GM21367 (cell line): ENCODE data around the gene ADAMTSL2.

Experiments
- ATAC-seq: cut with Tn5 transposase; IDR thresholded peaks from one replicate; pipeline ENCODE4 v1.9.1; 2021; ENCODE audit not compliant: unreplicated experiment

The ADAMTSL2 gene

GRCh38 chr9:133532937-133533668, 1.4 kb upstream of the ADAMTSL2 start:
- no peak for ATAC-seq

- no peak for ATAC-seq
Observed at GRCh38 chr9:133533857-133534256, 647 bp upstream of the ADAMTSL2 start.

GRCh38 chr9:133535306-133535877, 888 bp downstream of the ADAMTSL2 start:
- no peak for ATAC-seq

GRCh38 chr9:133536080-133536479, 1.6 kb downstream of the ADAMTSL2 start:
- no peak for ATAC-seq

DNA sequence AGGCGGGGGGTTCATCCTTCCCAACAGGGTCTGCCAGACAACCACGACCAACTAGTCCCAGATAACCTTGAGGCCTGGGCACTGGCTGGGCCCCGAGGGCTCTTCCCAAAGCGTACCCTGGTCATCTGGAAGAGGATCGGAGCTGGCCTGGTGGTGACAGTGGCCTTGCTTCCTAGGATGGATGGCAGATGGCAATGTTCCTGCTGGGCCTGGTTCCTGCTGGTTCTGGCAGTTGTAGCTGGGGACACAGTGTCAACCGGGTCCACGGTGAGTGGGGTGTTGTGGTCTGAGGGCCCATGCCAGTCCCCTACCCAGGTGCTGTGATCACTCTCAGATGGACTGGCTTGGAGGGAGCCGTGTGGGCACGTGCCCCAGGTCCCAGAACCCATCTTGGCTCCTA, 2.0 kb downstream of the ADAMTSL2 start:
- no peak for ATAC-seq

DNA sequence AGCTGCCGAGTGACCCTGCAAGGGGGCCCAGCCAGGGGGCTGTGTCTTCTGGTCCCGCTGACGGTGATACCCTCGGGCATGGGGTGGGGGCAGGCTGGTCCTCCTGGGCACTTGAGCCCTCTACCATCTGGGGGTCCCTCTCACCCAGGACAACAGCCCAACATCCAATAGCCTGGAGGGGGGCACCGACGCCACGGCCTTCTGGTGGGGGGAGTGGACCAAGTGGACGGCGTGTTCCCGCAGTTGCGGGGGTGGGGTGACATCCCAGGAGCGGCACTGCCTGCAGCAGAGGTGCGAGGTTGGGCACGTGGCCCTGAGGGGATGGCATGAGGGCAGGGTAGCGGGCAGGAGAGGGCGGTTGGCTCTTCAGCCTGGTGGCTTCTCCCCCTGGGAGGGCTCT, 2.8 kb downstream of the ADAMTSL2 start:
- no peak for ATAC-seq

DNA sequence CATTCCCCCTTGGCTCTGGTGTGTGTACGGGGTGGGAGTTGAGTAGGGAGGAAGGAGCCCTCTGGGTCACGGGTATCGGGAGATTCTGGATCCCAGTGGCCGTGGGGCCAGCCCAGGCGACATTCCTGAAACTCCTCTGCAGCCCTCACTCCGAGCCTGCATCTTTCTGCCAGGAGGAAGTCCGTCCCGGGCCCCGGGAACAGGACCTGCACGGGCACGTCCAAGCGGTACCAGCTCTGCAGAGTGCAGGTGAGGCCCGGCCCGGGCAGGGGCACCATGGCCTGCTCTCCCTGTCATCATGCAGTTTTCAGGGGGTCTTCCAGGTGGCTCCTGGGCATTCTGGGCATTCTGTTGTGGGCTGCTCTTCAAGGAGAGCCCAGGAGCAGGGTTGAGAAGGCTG, 3.7 kb downstream of the ADAMTSL2 start:
- ATAC-seq, result no peak

DNA sequence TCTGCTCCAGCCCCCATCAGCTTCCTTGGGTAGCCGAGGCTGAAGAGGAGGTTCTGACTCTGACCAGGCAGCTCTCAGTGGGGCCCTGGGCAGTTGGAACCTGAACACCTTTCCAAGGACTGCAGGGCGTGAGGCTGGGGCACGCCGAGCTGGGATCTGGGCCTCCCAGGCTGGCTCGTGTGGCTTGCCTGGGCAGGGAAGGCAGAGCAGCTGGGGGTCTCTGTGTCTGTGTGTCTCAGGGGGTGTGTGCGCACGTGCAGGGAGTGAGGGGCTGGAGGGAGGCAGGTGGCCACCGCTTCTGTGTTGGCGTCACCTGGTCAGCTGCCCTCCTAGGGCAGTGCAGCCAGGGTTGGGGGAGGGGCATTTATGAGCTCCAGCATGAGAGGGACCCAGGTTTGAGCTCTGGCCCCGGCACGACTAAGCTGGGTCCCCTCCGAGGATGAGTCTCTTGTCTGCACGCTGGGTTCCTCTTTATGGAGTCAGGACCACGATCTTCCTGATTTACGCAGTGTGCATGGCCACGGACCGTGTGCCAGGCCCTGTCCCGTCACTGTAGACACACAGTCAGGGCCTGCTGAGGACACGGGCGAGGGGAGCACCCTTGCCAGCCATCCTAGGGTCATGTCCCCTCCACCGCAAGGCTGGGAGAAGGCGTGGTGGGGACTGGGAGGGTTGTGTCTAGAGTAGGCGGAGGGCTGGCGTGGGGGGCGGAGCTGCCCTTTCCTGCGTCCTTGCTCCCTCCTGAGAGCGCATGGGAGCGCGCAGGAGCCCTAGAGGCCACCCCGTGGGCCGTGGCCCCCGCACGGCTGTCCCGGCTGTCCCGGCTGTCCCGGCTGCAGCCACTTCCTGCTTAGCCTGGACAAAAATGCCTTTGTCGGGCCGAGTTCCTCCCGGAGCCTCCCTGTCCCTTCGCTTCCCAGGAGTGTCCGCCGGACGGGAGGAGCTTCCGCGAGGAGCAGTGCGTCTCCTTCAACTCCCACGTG, 4.6 kb downstream of the ADAMTSL2 start:
- ATAC-seq, result no peak

DNA sequence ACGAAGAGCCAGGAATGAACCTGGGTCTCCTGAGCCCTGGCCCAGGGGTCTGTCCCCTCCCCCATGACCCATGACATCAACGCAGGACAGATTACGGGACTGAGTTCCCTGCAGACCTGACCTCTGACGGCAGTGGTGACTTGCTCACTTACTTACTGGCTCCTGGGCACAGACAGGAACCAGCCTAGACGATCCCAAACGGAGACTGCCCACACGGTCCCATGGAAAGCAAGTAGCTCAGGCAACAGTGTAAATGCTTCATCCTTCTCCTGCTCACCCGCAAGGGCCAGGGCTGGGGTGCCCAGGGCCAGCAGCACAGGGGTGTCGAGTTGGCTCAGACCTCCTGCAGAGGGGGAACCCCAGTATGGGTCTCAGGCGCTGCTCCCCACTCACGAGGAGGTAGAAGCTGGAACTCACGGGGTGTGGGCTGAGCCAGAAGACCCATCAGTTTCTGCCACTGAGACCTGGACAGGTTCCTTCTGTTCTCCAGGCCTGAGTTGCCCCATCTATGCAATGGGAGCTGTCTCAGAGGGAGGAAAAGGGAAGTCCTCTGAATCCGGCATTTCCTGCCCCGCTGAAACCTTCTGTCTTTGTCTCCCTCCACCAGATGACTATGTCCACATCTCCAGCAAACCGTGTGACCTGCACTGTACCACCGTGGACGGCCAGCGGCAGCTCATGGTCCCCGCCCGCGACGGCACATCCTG, 5.6 kb downstream of the ADAMTSL2 start:
- no peak for ATAC-seq

- ATAC-seq, result no peak
Observed at GRCh38 chr9:133540698-133541025, 6.2 kb downstream of the ADAMTSL2 start.

DNA sequence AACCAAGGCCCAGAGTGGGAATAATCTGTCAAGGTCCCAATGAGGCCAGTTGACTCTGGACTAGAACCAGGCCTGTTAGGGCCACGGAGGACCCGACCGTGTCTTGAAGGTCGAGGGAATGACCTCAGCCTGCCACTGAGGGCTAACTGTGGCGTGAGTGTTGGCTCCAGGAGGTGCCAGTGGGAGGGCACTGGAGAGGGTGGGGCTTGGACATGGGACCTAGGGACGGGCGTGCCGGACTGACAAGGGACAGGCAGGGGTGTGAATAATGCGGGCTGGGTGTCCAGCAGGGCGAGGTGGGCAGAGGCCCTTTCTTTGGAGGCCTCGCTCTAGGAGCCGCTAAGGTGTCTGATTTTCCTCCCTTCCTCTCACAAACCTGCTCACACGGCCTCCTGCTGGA, 7.5 kb downstream of the ADAMTSL2 start:
- no peak for ATAC-seq

DNA sequence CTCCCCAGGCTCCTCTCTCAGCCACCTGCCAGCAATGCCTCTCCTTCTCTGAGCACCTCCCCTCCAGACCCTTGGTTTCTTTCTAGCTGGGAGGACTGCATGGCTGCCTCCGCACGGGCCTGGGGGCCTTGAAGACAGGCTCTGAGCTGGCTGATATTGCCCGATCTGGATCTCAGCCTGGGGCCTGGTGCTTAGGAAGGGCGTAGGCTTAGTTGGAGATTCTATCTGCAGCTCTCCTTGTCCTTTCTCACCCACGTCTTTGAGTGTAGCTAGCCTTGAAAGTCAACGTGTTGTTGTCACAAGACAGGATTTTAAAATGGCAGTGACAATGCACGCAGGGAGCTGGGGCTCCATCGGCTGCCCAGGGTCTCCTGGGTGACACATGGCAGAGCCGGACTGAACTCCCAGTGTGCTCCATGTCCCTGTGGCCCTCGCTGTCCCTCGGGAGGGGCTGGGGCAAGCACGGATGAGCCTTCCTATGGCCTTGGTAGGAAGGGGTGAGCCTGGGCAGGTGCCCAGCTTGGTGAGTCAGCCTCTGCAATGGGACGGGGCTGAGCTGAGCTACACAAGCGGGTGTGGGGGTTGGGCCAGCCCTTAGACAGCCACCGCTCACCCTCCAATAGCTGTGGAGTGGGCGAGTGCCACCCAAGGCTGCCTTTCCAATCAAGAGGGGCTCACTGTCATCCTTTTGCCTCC, 9.4 kb downstream of the ADAMTSL2 start:
- no peak for ATAC-seq

DNA sequence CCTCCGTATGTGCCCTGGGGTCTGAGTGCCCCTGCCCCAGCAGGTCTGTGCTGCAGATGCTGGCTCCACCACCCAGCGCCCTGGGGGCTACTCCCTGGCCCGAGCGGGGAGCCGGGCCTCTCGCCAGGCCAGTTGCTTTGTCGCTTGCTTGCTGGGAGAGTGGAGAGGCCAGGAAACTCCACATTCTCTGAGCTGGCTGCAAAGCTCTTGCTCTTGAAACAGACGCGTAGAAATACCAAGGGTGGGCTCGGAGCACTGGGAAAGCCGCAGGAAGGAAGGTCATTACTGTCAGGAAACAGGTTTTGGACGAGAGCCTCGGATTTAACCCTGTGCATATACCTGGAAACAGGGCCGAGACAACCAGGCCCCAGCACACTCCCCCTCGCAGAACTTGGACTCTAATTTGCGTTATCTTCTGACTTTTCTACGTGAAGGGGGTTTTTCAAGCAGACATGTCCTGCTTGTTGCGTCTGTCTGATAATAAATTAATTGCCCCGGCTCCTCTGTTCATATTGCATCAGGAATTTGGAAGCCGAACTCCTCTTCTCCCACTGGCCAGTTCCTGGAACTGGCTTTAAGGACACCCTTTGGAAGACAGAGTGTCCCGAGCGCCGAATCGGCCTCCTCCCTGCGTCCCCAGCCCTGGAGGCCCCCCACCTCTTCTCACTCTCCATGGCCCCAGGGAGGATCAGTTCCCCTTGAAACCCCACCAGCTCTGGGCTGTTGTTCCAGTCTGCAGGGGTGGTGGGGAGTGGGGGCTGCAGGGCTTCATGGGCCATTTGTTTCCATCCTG, 11.2 kb downstream of the ADAMTSL2 start:
- ATAC-seq, result no peak

DNA sequence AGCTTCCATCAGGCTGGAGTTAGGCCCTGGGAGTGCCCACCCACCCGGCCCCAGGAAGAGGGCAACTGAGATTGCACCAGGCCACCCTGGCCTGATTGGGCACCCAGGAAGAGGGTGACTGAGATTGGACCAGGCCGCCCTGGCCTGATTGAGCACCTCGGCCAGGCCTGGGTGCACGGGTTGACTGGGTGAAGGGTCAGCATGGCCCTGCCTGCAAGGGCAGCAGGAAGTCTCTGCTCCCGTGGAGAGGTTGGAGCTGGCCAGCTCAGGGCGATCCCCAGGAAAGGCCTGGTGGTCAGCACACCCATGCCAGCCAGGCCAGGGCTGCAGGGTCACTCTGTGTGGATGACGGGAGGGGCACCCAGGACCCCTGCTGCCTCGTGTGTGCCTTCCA, 11.8 kb downstream of the ADAMTSL2 start:
- ATAC-seq, result no peak

- no peak for ATAC-seq
Observed at GRCh38 chr9:133547116-133547515, 12.6 kb downstream of the ADAMTSL2 start.

GRCh38 chr9:133551446-133551845, 16.9 kb downstream of the ADAMTSL2 start:
- no peak for ATAC-seq

DNA sequence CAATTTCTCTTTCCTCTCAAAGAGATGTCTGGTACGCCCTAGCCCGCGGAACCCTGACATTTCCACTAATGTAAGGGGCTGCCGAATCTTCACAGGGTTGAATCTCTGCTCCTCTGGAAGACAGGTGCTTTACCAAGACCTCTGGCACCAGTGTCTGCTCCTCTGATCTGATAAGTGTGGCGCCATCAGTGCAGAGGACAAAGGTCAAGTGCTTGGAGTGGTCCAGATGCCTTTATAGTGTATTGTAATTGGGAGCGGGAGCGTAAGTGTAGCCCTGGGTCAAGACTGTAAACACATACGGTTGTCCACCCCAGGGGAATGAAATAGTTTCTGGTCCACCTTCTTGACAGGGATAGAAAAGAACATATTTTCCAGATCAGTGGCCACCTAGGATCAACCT, 17.7 kb downstream of the ADAMTSL2 start:
- no peak for ATAC-seq

GRCh38 chr9:133553123-133553522, 18.6 kb downstream of the ADAMTSL2 start:
- ATAC-seq, result no peak

DNA sequence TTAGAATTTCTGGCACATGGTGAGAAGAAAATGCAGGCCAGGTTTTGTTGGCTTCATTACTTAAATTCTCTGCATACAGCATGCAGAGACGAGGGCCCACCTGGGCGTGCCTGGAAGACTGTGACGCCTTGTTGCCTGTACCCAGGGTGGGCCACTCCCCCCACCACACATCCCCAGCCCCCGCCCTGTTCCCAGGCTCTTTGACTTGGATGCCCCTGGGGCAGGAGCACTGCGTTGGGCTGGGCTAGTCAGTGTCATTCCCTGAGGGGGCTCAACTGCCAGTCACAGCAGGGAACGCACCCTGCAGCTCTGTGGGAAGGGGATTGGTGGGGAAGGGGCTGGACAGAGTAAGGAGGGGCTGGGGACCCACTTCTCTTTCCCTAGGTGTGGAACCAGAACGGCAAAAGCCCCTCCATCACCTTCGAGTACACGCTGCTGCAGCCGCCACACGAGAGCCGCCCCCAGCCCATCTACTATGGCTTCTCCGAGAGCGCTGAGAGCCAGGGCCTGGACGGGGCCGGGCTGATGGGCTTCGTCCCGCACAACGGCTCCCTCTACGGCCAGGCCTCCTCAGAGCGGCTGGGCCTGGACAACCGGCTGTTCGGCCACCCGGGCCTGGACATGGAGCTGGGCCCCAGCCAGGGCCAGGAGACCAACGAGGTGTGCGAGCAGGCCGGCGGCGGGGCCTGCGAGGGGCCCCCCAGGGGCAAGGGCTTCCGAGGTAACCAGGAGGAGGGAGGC, 19.6 kb downstream of the ADAMTSL2 start:
- ATAC-seq, result no peak
